ENCODE results near the gene NEURL2. TPM values are rescaled to one million over a fixed set of nuclear protein-coding genes. Genes with fewer than 3 reads are reported as not detected.

The NEURL2 gene
- total RNA-seq, 4 donors from 2014 or later = 4.1 to 6.5 (median 5.5) TPM

- H3K27ac ChIP-seq = no peak within 1 kb of the TSS
- peaks cover 6 to 60% (median 11%) of the 10 kb centered on the region in 3 donors for H3K36me3 ChIP-seq
- no peak for TF ChIP-seq POLR2A (IDR thresholded peaks at IDR 0.05)
- no peak for TF ChIP-seq CTCF (IDR thresholded peaks at IDR 0.05)
- no peaks in the 10 kb centered on the region for H3K9me3 ChIP-seq
- peaks cover 17 to 52% (median 22%) of the 10 kb centered on the region in 3 donors for H3K4me1 ChIP-seq
- H3K27me3 ChIP-seq = no peaks in the 10 kb centered on the region
- WGBS, 2 donors = 90 to 92% methylated on average over 6 to 7 of the region's 8 CpGs
- H3K4me3 ChIP-seq = no peak within 1 kb of the TSS
- intact Hi-C loops (cut with DNase I) = no loop called here
- no peak for DNase-seq
Measured at GRCh38 chr20:45887346-45887715, 3.7 kb downstream of the NEURL2 start, which contains the start of gene SPATA25. SPATA25 (minus strand) TSS chr20:45887622; CDS start chr20:45887590, 32 bp downstream.

- DNase-seq = no peak
- Histone ChIP-seq H3K27ac (no peak overlapping the region), H3K9me3 (no peaks in the 10 kb centered on the region), H3K4me3 (no peak overlapping the region), H3K36me3 (peaks cover 6 to 60% (median 11%) of the 10 kb centered on the region in 3 donors), H3K27me3 (no peaks in the 10 kb centered on the region), H3K4me1 (peaks cover 16 to 51% (median 17%) of the 10 kb centered on the region in 3 donors)
- intact Hi-C loops (cut with DNase I) = no loop called here
- WGBS, 2 donors = 77 to 85% methylated on average over 6 to 7 of the region's 19 CpGs
- no peak for TF ChIP-seq CTCF (IDR thresholded peaks at IDR 0.05)
- TF ChIP-seq POLR2A (IDR thresholded peaks at IDR 0.05) = no peak
Measured at GRCh38 chr20:45886590-45887345, 4.2 kb downstream of the NEURL2 start.

- intact Hi-C loops (cut with DNase I) = no loop called here
- Histone ChIP-seq H3K9me3 (no peaks in the 10 kb centered on the region), H3K36me3 (peaks cover 6 to 58% (median 11%) of the 10 kb centered on the region in 3 donors), H3K4me1 (peaks cover 5 to 33% (median 18%) of the 10 kb centered on the region in 3 donors), H3K27ac (no peak overlapping the region), H3K27me3 (no peaks in the 10 kb centered on the region), H3K4me3 (no peak overlapping the region)
- TF ChIP-seq CTCF (IDR thresholded peaks at IDR 0.05) (no peak), POLR2A (IDR thresholded peaks at IDR 0.05) (no peak)
- WGBS, 2 donors = 58 to 85% methylated on average over 4 to 9 of the region's 9 CpGs
- DNase-seq = no peak
Measured at GRCh38 chr20:45883100-45883469, 7.9 kb downstream of the NEURL2 start.

- TF ChIP-seq POLR2A (IDR thresholded peaks at IDR 0.05) (no peak), CTCF (IDR thresholded peaks at IDR 0.05) (no peak)
- H3K9me3 ChIP-seq = no peaks in the 10 kb centered on the region
- H3K4me1 ChIP-seq = peaks cover 5 to 33% (median 18%) of the 10 kb centered on the region in 3 donors
- 86 to 100% methylated on average over 4 of the region's 4 CpGs for WGBS, 2 donors
- no peak overlapping the region for H3K4me3 ChIP-seq
- intact Hi-C loops (cut with DNase I) = no loop called here
- no peak overlapping the region for H3K27ac ChIP-seq
- no peaks in the 10 kb centered on the region for H3K27me3 ChIP-seq
- H3K36me3 ChIP-seq = peaks cover 6 to 58% (median 11%) of the 10 kb centered on the region in 3 donors
- no peak for DNase-seq
Measured at GRCh38 chr20:45882469-45883099, 8.4 kb downstream of the NEURL2 start.

Measured in esophagus squamous epithelium (tissue), 5 donors.